ENCODE data around the gene PARVA.

DNA sequence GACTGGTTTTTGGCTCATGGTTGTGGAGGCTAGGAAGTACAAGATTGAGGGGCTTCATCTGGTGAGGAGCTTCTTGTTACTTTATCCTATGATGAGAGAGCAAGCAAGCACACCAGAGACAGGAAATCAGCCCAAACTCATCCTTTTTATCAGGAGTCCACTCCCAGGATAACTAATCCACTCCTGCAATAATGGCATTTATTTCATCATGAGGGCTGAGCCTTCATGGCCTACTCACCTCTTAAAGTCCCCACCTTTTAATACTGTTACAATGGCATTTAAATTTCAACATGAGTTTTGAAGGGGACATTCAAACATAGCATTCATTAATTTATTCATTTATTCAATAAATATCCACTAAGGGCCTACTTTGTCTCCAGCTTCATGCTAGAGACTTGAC lies 60.9 kb downstream of the PARVA start:
- TF ChIP-seq, protein P1, sequence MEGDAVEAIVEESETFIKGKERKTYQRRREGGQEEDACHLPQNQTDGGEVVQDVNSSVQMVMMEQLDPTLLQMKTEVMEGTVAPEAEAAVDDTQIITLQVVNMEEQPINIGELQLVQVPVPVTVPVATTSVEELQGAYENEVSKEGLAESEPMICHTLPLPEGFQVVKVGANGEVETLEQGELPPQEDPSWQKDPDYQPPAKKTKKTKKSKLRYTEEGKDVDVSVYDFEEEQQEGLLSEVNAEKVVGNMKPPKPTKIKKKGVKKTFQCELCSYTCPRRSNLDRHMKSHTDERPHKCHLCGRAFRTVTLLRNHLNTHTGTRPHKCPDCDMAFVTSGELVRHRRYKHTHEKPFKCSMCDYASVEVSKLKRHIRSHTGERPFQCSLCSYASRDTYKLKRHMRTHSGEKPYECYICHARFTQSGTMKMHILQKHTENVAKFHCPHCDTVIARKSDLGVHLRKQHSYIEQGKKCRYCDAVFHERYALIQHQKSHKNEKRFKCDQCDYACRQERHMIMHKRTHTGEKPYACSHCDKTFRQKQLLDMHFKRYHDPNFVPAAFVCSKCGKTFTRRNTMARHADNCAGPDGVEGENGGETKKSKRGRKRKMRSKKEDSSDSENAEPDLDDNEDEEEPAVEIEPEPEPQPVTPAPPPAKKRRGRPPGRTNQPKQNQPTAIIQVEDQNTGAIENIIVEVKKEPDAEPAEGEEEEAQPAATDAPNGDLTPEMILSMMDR (IDR thresholded peaks at IDR 0.05; ENCODE audit: poor library complexity), result no peak
- no peak for TF ChIP-seq EZH2phosphoT487 (IDR thresholded peaks at IDR 0.05; ENCODE audit: low read depth, severe bottlenecking, unreplicated experiment)
- TF ChIP-seq EZH2 (IDR thresholded peaks at IDR 0.05; ENCODE audit: borderline replicate concordance), result no peak
